ENCODE measurements around the gene SAG. TPM values are rescaled to one million over a fixed set of nuclear protein-coding genes. Genes with fewer than 3 reads are reported as not detected.

Gene SAG
- total and polyA plus RNA-seq, 2 experiments from 2014 or later, result not detected

GRCh38 chr2:233266481-233266880 lies 41.1 kb upstream of the SAG start (continued):
- TF ChIP-seq STAT1 (IDR thresholded peaks at IDR 0.05; ENCODE audit: unreplicated experiment) (no peak), CREB1 (CRISPR knock-in tag; IDR thresholded peaks at IDR 0.05; ENCODE audit: low read depth) (no peak), ETS1 (IDR thresholded peaks at IDR 0.05) (no peak), EZH2phosphoT487 (IDR thresholded peaks at IDR 0.05; ENCODE audit: unreplicated experiment) (no peak), JUNB (IDR thresholded peaks at IDR 0.05; ENCODE audit: unreplicated experiment) (no peak), ZNF462 (CRISPR knock-in tag; IDR thresholded peaks at IDR 0.05) (no peak), NANOG (IDR thresholded peaks at IDR 0.05; ENCODE audit: borderline replicate concordance) (no peak)

- Histone ChIP-seq H3K79me2 (replicated peaks; ENCODE audit: insufficient read depth) (peaks cover 3% of the 10 kb centered on the region; the same call in 1 of the 2 replicates), H3F3A (replicated peaks; ENCODE audit: low read depth) (no peaks in the 10 kb centered on the region), H3K9me2 (ENCODE audit: insufficient read depth) (no peaks in the 10 kb centered on the region), H3K36me3 (ENCODE audit: insufficient read depth) (peaks cover 60% of the 10 kb centered on the region), H3K4me2 (no peak overlapping the region), H2AFZ (no peak overlapping the region), H3K4me3 (no peak overlapping the region), H3K27me3 (ENCODE audit: insufficient read depth) (no peaks in the 10 kb centered on the region), H4K20me1 (replicated peaks; ENCODE audit: insufficient read depth) (peaks cover 12% of the 10 kb centered on the region), H3K4me1 (ENCODE audit: insufficient read depth) (no peaks in the 10 kb centered on the region), H3K27ac (ENCODE audit: low read depth) (no peak overlapping the region)
- DNase-seq (ENCODE audit: low spot score), result no peak
- Mint-ChIP-seq H3K27me3 (ENCODE audit: insufficient read depth, low read depth, poor library complexity) (no peaks in the 10 kb centered on the region), H3K27ac (no peak overlapping the region), H3K36me3 (ENCODE audit: low read depth) (peaks cover 91% of the 10 kb centered on the region), H3K4me1 (no peaks in the 10 kb centered on the region), H3K4me3 (no peak overlapping the region), H3K9me3 (no peaks in the 10 kb centered on the region)
- ATAC-seq, result no peak
- TF ChIP-seq CREB1 (CRISPR knock-in tag; IDR thresholded peaks at IDR 0.05; ENCODE audit: low read depth), result no peak
- no peak for TF ChIP-seq EZH2 (IDR thresholded peaks at IDR 0.05; ENCODE audit: low read depth, unreplicated experiment)
- no peak for TF ChIP-seq POLR2AphosphoS5 (IDR thresholded peaks at IDR 0.05; ENCODE audit: low read depth)
- TF ChIP-seq REST (IDR thresholded peaks at IDR 0.05; ENCODE audit: unreplicated experiment), result no peak
- no peak for TF ChIP-seq NANOG (IDR thresholded peaks at IDR 0.05; ENCODE audit: borderline replicate concordance)
- no peak for TF ChIP-seq ETS1 (IDR thresholded peaks at IDR 0.05)
Measured at GRCh38 chr2:233267516-233268245, 39.9 kb upstream of the SAG start.
